Neural cell (in vitro differentiated cells): ENCODE data around the gene ARID1A. TPM values are rescaled to one million over a fixed set of nuclear protein-coding genes. Genes with fewer than 3 reads are reported as not detected.

Source experiments
- H2AFZ ChIP-seq: fragments of 200-600, 300-800 bp; sonication (generic), shearing (Covaris generic); 2 replicates; pipeline ENCODE4 v1.6.0; 2014; ENCODE audit warnings: low read depth, mild to moderate bottlenecking, antibody characterized with exemption, low read length, moderate library complexity
- H3F3A ChIP-seq: fragments of 200-600 bp; shearing (Covaris generic); 2 replicates; pipeline ENCODE4 v1.6.1; 2016; ENCODE audit warnings: mild to moderate bottlenecking, moderate library complexity, mixed read lengths, antibody characterized with exemption, low read length; ENCODE audit not compliant: insufficient read depth, poor library complexity, severe bottlenecking
- H3K27ac ChIP-seq: fragments of 200-600, 300-800 bp; sonication (generic), shearing (Covaris generic); 2 replicates; pipeline ENCODE4 v1.5.1; 2014; ENCODE audit warnings: mild to moderate bottlenecking, low read length, moderate library complexity
- H3K27me3 ChIP-seq: fragments of 300-800, 200-600 bp; sonication (generic), shearing (Covaris generic); 2 replicates; pipeline ENCODE4 v1.6.0; 2014; ENCODE audit warnings: mild to moderate bottlenecking, low read depth, low read length, moderate library complexity; ENCODE audit not compliant: insufficient read depth
- H3K36me3 ChIP-seq: fragments of 300-800, 200-600 bp; sonication (generic), shearing (Covaris generic); 2 replicates; pipeline ENCODE4 v1.5.1; 2014; ENCODE audit warnings: mild to moderate bottlenecking, antibody characterized with exemption, low read length, moderate library complexity; ENCODE audit not compliant: insufficient read depth
- H3K4me2 ChIP-seq: fragments of 300-800, 200-600 bp; sonication (generic), shearing (Covaris generic); 2 replicates; pipeline ENCODE4 v1.6.0; 2014; ENCODE audit warnings: mild to moderate bottlenecking, low read length
- H3K4me3 ChIP-seq: fragments of 300-800, 200-600 bp; sonication (generic), shearing (Covaris generic); 2 replicates; pipeline ENCODE4 v1.5.1; 2014; ENCODE audit warnings: mild to moderate bottlenecking, low read length, moderate library complexity
- H3K79me2 ChIP-seq: fragments of 200-600 bp; shearing (Covaris generic); replicated peaks from 2 replicates; pipeline ENCODE4 v1.6.0; 2014; ENCODE audit warnings: mild to moderate bottlenecking, low read length, moderate library complexity; ENCODE audit not compliant: insufficient read depth
- H3K9ac ChIP-seq: fragments of 300-800, 200-600 bp; sonication (generic), shearing (Covaris generic); 2 replicates; pipeline ENCODE4 v1.6.1; 2016; ENCODE audit warnings: mild to moderate bottlenecking, low read length, mixed read lengths
- H3K9me2 ChIP-seq: fragments of 200-600 bp; shearing (Covaris generic); 2 replicates; pipeline ENCODE4 v1.6.1; 2016; ENCODE audit warnings: mild to moderate bottlenecking, low read length, mixed read lengths; ENCODE audit not compliant: insufficient read depth
- H3K9me3 ChIP-seq: fragments of 200-600, 300-800 bp; sonication (generic), shearing (Covaris generic); 2 replicates; pipeline ENCODE4 v1.6.1; 2016; ENCODE audit warnings: mild to moderate bottlenecking, mixed run types, low read length, moderate library complexity, mixed read lengths
- H4K20me1 ChIP-seq: fragments of 200-600 bp; shearing (Covaris generic); 2 replicates; pipeline ENCODE4 v1.6.1; 2016; ENCODE audit warnings: mild to moderate bottlenecking, mixed run types; ENCODE audit not compliant: insufficient read depth
- CTCF ChIP-seq: fragments of 450-650 bp; IDR thresholded peaks from 2 replicates; pipeline ENCODE4 v1.5.1; 2014; ENCODE audit warnings: antibody characterized with exemption, mild to moderate bottlenecking, moderate library complexity; ENCODE audit not compliant: poor library complexity, severe bottlenecking
- EP300 ChIP-seq: fragments of 450-650 bp; conservative IDR thresholded peaks from 2 replicates; pipeline ENCODE4 v1.6.1; 2014; ENCODE audit warnings: antibody characterized with exemption, mild to moderate bottlenecking, moderate library complexity; ENCODE audit not compliant: poor library complexity, severe bottlenecking
- EZH2 ChIP-seq: fragments of 200-600, 300-800 bp; shearing (Covaris generic), sonication (generic); IDR thresholded peaks from 2 replicates; pipeline ENCODE4 v1.6.1; 2014; ENCODE audit warnings: antibody characterized with exemption, low read length, borderline replicate concordance, mild to moderate bottlenecking; ENCODE audit not compliant: insufficient read depth, poor library complexity, severe bottlenecking
- MXI1 ChIP-seq: fragments of 450-650 bp; conservative IDR thresholded peaks from 2 replicates; pipeline ENCODE4 v1.6.1; 2014; ENCODE audit warnings: antibody characterized with exemption, mild to moderate bottlenecking; ENCODE audit not compliant: poor library complexity, severe bottlenecking
- POLR2AphosphoS5 ChIP-seq: IDR thresholded peaks from 2 replicates; pipeline ENCODE4 v1.6.1; 2012
- RAD21 ChIP-seq: fragments of 450-650 bp; conservative IDR thresholded peaks from 2 replicates; pipeline ENCODE4 v1.6.1; 2014; ENCODE audit warnings: antibody characterized with exemption, mild to moderate bottlenecking, moderate library complexity
- REST ChIP-seq: IDR thresholded peaks from 2 replicates; pipeline ENCODE4 v1.6.1; 2012; ENCODE audit warnings: borderline replicate concordance
- SMC3 ChIP-seq: fragments of 450-650 bp; conservative IDR thresholded peaks from 2 replicates; pipeline ENCODE4 v1.6.1; 2014; ENCODE audit warnings: antibody characterized with exemption, mild to moderate bottlenecking, moderate library complexity; ENCODE audit not compliant: poor library complexity
- TAF1 ChIP-seq: IDR thresholded peaks from 2 replicates; pipeline ENCODE4 v1.6.1; 2012; ENCODE audit warnings: low read depth
- polyA plus RNA-seq: library from polyadenylated mRNA; depleted of rRNA; stranded (reverse); fragments of >200 nt; gene quantifications from 2 replicates; pipeline ENCODE4 v1.2.3, GENCODE V29; 2014

ARID1A gene
- polyA plus RNA-seq, 1 donor from 2014 or later = 13.2 TPM

DNA sequence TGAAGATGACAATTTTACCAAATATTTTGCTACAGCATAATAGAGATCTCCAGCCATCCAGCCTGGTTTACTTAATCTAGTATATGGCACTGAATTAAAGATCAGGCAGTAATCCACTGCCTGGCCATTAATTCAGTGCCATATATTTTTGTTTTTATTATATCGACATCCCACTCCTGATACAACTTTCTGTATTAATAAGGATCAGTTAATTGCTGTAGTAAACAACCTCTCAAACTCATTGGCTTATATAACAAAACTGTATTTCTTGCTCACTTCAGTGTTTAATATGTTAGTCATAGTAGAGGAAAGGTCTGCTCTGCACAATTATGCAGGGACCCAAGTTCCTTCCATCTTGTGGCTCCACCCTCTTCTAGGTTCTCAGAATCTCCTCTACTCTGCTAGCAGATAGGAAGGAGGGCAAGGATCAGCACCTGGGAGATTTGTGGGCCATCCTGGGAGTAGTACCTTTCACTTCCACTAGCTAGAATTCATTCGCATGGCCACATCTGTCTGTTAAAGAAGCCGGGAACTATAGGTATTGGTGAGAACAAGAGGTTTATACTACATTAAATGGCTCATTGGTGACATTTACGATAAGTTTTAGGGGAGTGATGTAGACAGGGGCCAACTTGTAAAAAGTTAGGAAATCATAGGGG, 127.1 kb downstream of the ARID1A start:
- TF ChIP-seq REST (no peak), TAF1 (no peak), RAD21 (no peak), MXI1 (no peak), POLR2AphosphoS5 (no peak), EZH2 (no peak)
- no peak overlapping the region for H3K9ac ChIP-seq

DNA sequence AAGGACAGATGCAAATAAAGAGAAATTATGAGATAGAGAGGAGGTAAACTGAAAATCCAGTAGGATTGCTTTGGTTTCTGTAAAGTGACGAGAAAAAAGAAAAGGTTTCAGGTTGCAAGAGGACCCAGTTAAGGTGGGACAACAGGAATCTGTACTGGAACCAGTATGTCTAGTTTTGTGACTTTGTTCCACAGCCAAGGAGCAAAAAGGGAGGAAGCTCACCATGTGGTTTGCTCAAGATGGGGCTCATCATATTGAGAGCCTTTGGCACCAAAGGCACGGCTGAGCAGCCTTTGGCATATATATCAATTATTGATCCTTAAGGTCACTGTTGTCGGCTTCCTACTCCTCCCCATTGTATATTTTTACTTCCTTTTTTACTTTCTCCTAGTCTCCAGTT, 128.9 kb downstream of the ARID1A start:
- H3K4me3 ChIP-seq = no peak overlapping the region
- TF ChIP-seq EZH2 (no peak), RAD21 (no peak), SMC3 (no peak), EP300 (no peak), CTCF (no peak), TAF1 (no peak), REST (no peak), POLR2AphosphoS5 (no peak), MXI1 (no peak)
- no peaks in the 10 kb centered on the region for H3K9me2 ChIP-seq
- H3K27ac ChIP-seq = no peak overlapping the region
- no peaks in the 10 kb centered on the region for H3K9me3 ChIP-seq
- no peak overlapping the region for H2AFZ ChIP-seq
- no peaks in the 10 kb centered on the region for H3K27me3 ChIP-seq
- H3K4me2 ChIP-seq = no peak overlapping the region
- H3K79me2 ChIP-seq = peaks cover 29% of the 10 kb centered on the region
- H3F3A ChIP-seq = no peaks in the 10 kb centered on the region
- no peaks in the 10 kb centered on the region for H4K20me1 ChIP-seq
- no peaks in the 10 kb centered on the region for H3K36me3 ChIP-seq
- H3K9ac ChIP-seq = no peak overlapping the region

More for the DNA sequence above, 127.1 kb downstream of the ARID1A start:
- H3K9me2 ChIP-seq = no peaks in the 10 kb centered on the region
- no peaks in the 10 kb centered on the region for H3K27me3 ChIP-seq
- peaks cover 16% of the 10 kb centered on the region for H3K79me2 ChIP-seq
- H3K4me3 ChIP-seq = no peak overlapping the region
- no peaks in the 10 kb centered on the region for H4K20me1 ChIP-seq
- no peak overlapping the region for H2AFZ ChIP-seq
- no peaks in the 10 kb centered on the region for H3F3A ChIP-seq
- H3K9me3 ChIP-seq = no peaks in the 10 kb centered on the region
- H3K27ac ChIP-seq = no peak overlapping the region
- H3K36me3 ChIP-seq = no peaks in the 10 kb centered on the region
- H3K4me2 ChIP-seq = no peak overlapping the region
